Measurements from ENCODE around the gene HES6.
A peak's percentile ranks its signal among the peaks of the same experiment; 100 is the strongest.

Gene HES6

DNA sequence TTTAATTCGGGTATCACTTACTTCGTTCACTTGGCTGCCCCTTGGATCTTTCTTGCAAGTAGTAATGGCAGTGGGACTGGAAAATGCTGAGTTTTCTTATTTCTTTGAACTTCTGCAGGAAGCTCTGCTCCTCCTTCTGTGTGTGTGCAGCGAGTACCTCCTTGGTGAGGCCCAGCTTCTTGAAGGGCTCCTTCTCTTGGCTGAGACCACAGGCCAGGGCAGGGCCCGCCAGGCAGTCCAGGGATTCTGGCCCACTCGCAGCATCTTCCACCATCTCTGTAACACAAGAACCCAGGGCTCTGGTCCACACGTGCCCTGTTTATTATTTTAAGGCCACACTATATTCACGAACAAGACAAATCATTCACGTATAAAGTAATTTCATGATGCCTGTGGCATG, 15.8 kb upstream of the HES6 start:
- no peak for DNase-seq

DNA sequence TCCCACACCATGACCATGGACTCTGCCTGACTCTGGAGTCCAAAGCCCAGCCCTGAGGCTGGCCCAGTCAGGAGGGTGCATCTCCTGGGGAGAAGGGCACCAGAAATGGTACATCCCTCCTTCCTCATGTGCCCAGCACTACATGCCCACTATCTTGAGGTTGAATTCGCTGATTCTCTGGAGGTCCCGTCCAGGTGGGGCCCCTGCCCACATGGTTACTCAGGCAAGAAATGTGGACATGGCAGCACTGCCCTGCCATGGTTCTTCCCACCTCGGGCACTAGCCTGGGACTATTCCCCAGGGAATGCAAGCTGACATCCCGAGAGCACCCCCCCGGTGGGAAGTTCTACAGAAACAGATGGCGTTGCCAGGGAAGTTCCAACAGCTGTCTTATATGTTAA, 15.3 kb upstream of the HES6 start:
- DNase-seq: no peak

DNA sequence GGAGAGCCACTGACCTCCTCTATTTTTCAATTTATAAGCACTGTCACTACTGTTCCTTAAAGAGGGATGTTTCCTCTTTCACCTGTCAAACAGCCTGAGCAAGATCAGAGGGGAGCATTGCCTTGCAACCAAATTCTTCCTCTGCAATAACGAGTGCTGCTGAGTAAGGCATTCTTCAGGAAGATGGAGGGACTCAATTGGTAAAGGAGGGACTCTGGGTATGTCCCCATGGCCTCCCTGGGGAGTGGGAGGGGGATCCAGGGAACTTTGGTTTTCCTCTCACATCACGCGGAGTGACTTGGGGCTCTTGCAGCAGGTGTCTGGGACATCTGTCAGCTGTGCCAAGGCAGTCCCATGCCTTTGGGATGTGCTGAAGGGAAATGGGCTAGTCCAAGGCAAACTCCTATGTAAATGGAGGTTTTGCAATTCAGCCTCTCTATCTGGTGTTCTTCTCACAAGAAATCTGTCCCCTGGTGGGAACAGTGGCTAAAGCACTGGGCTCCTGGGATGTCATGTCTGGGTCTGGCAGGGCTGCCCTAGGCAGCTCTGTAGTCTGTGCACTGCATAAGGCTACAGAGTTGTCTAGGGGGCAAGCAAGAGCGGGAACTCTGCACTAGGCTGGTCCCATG, 14.4 kb upstream of the HES6 start:
- no peak for DNase-seq

DNA sequence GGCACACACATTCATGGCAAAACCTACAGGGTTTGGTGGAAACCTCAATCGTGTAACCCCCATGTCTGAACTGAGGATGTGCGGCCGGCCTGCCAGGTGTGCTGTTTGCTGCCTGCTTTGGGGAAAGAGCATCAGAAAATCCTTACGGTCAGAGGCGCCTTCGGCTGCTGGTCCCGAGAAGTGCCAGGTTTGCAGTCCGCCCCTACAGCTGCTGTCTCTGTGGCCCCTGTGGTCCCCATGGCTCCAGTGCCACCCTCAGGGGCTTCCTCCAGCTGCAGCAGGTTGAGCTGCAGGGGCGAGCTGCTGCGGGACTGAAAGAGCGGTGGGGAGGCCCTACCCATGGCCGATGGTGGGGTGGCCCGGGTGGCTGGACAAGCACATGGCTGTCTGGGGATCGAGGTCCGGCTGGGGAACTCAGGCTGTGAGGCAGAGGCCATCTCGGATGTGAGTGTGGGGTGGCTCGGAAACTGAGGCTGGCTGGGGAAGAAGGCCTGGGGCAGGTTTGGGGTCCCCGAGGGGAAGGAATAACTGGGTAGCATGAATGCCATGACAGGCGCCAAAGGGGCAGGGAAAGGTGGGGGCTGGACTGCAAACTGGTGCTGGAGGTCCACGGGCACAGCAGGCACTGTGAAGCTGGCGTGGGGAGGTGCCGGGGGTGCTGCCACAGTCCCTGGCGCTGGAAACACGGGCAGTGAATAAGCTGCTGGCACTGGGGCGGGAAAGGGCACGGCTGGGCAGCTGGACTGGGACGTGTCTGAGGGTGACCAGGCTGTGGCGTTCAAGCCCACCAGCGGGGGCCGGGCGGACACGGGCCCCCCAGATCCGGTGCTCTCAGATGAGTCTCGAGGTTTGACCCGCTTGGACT, 13.2 kb upstream of the HES6 start:
- DNase-seq: no peak

DNA sequence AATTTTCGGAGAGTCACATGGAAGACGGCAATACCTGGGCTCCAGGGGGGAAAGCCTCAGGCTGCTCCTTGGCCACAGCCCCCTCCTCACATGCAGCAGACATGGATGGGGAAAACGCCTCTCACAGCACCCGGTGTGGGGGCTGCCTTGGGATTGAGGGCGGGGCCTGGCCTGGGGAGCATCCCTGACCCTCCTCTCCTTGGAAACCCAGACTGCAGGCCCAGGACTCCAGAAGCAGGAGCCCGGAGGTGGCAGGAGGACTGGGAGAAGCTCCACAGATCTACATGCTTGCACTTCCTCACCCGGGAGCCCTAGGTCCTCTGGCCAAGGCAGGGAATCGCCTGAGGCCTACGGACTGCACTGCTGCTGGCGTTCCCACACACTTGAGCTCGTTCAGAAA, 12.1 kb upstream of the HES6 start:
- no peak for DNase-seq

DNA sequence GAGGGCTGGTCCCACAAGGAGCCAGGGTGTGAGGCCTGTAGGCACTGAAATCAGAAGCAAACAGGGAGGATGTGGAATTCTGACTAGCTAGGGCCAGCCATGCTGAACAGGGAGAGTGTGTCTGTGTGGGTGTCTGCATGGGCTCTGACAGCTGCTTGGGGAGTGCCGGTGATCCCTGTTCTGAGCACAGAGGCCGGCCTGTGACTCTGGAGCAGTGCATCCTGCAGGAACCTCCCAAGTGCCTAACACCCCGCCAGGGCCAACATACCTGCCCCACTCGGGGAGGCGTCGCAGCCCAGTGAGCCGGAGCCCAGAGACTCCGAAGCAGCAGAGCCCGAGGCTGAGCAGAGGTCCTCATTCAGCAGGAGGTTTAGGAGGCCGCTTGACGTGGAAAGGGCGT, 11.5 kb upstream of the HES6 start:
- no peak for DNase-seq

DNA sequence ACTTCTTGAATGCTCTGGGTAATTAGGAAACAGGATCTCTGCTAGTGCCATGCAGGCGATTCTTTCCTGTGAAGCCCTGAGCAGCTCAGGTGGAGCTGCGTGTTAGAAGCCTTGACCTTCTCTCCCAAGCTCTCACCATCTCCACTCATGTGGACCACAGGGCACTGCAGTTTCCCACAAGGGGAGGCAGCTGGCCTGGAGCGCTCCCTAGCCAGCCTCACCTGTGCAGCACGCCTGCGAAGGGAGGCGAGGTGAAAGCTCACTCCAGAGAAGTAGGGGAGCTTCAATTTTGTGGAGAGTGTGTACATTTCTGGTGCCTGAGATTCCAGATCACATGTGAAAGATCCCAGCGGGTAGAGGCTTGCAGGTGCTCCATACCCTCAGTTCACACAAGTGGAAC, 11.1 kb upstream of the HES6 start:
- no peak for DNase-seq

DNA sequence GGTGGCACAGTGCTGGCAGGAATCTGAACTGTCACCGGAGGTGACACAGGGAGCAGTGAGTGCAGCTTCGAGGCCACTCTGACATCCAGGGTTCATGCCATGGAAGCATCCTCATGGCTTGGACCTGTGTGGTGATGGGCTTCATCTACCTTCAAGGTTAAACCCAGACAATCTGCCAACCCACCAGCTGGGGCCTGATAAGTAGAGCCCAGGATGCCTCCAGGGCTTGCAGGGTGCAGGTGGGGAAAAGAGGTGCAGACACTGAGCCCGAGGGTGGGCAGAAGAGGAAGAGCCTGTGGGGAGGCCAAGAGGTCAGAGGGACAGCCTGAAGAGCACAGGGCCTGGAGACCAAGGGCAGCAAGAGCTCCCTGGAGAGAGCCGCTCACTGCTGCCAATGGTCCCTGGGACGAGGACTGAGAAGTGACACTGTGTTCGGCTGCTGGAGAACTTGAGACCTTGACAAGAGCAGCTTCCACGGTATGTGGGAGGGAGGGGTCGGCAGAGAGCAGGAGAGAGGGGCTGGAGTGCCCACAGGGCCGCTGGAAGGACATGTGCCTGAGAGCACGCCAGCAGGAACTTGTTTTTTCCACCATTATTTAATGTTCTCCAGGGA, 8.1 kb upstream of the HES6 start:
- no peak for DNase-seq

DNA sequence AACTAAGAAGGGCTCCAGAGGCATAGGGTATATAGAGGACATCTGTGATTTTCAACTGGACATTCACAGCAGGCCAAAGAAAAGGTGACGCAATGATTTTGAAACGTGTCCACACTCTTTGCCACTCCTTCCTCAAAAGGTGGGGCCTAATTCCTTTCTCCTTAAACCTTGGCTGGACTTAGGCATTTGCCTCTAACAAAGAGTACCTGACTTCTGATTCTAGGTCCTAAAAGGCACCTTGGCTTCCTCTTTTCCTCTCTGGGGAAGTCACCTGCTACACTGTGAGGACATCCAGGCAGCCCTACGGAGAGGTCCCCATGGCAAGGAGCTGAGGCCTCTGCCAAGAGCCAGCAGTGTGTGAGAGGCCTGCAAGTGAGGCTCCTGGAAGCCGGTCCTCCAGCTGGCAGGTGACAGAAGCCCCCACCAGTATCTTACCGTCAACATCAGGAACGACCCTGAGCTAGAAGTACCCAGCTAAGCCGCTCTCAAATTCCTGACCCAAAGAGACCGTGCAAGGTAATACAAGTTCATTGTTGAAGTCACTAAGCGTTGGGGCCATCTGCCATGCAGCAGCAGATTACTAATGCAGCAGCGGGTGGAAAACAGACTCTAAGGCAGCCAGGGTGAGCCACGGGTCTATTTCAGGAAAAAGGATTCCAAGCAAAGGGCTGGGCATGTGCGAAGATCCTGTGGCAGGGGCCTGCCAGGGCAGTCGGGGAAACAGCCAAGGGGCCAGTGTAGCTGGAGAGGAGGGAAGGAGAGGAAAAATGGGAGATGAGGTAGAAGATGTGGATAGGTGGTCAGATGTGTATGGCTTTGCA, 7.4 kb upstream of the HES6 start:
- no peak for DNase-seq

DNA sequence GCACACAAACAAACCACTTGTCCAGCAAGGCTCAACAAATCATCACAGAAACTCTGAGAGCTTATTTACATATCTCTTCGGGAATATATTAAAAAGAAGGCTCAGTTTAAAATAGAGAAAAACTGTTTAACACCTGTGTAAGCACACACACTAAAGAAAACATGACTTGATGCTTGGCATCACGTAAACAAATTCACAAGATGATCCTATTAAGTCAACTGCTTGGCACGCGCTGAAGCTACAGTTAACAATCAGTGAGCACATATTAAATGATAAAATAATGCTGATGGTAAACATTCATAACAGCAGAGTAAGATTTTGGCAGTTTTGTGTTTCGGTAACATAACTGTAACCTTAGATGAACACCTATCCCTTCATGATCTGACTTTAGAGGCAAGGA, 4.3 kb upstream of the HES6 start:
- no peak for DNase-seq

DNA sequence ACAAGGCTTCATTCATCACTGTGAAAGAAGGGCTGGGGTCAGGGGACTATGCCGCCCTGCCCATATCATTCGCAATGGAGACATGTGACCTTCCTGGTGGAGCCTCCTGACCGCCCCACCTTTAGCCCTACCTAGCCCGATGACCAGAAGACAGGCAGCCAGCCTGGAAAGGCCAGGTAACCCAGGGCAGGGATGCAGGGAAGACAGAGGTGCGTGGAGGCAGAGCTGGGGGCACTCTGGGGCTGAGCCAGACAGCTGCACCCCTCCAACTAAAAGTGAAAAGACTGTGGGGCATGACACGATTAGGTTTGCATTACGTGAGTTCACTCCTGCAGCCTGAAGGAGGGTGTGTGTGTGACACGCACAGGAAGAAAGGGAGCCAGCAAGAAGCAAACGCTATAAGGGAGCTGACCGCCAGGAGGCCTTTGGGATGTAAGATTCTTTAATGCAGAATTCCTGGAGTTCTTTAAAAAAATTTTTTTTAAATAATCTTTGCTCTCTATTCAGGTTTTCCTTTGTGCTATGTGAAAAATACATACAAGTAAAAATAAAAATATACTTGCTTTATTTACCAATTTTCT, 3.7 kb upstream of the HES6 start:
- DNase-seq: no peak

DNA sequence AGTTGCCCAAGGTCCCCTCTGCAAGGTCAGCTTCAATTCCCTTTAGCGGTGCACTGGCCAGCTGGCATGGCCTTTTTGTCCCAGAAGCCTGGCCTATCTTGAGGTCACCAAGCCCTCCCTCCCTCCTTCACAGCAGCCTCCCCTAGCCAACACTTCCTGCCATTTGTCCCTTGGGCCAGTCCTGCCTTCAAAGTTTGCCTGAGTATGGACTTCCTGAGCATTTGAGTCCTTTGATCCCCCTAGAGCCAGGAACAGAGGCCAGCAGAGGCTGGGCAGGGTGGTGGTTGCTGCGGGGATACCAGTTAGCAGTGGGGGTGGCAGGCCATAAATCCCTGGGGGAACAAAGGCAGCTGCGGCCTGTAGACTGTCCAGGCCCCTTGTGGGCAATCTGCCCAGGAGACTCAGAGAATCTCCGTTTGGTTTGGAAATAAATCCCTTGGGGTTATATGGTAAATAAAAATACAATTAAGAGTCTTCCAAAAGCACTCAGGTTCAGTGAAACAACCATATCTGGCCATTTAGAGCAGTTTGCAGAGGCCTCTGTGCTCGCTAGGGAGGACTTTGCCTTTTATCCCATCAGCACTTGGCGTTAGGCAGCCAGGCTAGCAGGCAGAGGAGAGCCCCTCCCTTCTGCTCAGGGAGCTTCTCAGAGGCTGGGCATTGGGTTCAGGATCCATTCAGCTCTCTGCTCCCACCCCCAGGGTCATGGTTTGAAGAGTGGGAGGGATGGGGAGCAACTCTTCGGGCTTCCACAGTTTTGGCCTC, 3.1 kb upstream of the HES6 start:
- DNase-seq: no peak

DNA sequence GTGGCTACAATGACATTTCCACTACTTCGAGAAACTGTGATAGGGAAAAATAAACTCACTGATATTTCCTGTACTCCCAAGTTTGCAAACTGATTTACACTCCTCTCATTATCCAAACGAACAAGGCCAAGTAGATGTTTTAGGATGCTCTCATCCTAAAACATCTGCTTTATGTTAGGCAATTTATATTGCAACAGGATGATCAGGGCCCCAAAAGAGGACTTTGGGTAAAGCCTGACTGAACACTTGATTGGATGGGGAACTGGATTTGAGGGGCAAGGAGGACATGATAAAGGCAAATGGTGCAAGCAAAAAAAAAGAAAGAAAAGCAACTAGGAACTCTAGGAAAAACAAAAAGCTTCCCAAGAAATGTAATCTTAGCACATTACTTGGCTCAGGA, 2.1 kb upstream of the HES6 start:
- no peak for DNase-seq

DNA sequence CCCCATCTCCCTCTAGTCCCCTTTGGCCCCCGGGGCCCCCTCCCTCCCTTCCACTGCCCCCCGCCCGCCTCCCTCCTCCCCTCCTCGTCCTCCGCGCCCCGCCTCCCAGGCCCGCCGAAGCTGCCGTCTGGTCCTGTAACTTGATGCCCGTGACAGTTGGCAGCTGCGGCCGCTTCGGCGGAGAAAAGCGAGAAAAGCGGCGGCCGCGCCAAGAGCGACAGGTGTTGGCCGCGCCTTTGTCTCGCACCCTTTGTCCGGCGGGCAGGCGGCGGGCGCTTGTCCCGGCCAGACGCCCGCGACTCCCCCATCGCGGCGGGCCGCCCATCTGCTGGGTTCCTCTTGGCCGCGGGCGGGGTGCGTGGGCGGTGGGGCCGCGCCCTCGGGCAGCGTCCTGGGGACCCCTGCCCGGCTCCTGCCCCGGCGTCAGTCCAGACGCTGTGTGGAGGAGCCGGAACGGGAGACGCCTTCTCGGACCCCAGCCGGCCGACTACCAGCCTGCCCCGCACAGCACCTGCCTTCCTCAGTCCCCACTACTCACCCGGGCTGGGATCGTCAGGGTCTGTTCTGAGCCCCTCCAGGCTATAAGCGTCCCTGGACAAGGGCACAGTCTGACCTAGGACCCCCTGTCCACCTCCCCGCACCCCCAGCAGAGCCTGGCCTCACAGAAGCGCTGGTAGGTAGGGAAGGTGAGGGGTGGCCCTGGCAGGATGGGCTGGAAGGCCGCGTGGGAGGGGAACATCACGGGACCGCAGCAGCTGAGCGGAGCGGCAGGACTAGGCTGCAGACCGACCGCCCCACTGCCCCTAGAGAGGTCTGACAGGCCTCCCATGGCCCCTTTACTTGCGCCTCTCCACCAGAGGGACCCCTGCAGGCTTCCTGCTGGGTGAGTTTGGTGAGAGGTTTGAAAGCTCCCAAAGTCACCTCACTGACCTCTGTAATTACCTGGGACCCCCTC, 1.2 kb upstream of the HES6 start:
- peak; percentile 79 for DNase-seq

DNA sequence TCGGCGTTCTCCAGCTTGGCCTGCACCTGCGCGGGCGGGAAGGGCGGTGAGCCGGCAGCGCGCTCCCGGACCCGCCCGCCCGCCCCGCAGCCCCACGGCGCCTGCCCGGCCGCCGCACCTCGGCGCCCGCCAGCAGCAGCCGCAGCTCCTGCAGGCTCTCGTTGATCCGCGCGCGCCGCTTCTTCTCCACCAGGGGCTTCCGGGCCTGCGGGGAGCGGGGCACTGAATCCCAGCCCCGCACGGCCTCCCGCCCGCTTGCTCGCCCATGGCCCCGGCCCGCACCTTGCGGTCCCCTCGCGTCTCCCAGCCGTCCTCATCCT, 335 bp downstream of the HES6 start:
- peak; percentile 80 for DNase-seq

DNA sequence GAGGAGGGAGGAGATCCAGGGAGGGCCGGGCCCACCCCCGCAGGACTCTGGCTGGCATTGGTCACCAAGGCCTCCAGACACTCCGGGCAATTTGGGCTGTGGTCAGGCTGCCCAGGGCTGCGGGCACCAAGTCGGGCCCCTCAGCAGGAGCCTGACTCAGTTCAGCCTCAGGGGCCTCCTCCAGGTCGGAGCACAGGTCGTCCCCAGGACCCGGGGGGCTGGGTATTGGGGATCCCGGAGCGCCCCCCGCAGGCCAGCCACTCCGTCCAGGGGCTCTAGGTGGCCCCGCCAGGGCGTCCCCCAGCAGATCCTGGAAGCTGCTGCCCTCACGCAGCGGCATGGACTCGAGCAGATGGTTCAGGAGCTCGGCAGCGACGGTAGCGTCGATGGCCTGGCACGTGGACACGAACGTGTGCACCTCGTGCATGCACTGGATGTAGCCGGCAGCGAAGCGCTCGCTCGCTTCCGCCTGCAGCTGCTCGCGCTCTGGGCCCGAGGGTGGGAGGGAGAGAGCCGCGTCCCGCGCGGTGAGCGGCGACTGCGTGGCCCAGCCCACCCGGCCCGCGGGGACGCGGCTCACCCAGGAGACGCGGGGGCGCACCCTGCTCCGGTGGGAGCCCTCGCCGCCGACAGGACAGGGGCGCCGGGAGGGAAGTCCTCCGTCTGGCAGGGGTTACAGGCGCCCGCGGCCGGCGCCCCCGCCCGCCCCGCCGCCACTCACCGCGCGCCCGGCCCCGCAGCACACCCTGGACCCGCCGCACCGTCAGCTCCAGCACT, 884 bp downstream of the HES6 start:
- DNase-seq: peak; percentile 61

DNA sequence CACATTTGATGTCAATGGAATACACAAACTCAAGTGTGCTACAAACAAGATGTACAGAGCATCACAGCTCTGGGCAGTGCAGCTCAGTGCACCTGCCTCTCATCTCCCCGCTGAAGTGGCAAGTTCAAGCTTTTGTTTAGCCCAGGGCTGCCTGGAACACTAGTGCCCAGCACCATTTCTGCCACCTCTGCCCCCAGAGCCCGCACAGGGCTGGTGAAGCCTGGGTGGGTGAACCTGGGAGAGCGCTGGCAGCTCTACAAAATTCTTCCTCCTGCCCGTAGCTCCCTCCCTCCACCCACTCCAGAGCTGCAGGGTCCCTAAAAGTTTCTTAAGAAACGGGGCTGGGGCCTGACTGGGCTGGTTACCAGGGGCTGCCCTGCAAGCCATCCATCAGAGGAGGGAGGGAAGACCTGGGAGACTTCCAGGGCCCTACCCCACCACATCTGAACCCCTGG, 1.5 kb downstream of the HES6 start:
- DNase-seq: no peak

DNA sequence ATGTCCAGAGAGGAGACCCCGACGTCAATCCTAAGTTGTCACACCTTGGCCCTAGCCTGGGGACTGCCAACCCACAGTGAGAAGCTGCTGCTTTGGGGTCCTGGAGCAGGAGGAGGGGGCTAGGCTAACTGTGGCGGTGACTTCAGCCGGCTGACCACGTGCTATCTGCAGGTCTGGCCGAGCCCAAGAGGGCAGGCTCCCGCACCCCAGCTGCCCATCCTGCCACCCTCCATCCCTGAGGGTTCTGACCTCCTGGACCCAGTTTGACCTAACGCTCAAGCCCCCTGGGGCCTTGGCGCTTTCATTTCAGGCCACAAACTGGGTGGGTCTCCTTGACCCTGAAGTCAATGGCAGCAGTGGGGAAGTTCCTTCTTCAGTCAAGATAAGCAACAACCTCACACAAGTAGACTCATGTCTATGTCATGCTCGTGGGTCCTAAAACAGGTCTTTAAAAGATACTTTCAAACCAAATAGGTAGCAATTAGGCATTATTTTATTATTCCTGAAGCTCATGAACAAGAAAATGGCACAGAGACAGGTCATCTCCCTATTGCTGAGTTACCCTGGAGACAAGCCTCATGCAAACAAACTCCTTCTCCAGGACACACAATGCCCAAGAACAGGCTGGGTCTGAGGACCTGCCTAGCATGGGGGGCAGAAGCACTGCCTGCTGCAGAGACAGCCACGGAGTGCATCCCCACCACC, 2.3 kb downstream of the HES6 start:
- no peak for DNase-seq

DNA sequence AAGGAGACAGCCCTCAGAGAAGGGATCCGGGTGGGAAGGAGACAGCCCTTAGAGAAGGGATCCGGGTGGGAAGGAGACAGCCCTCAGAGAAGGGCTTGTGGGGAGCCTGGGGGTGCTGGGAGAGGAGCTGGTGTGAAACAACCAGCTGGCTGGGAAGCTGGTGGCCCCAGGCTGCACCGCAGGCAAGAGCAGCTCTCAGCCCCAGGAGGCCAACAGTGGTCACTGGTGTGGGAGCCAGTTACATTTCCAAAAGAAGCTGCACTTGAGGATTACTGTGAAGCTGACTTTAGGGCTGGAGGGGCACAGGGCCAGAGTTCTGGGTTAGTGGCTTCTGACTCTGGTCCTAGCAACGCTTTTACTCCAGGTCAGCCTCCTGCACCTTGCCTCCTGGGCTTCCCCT, 3.3 kb downstream of the HES6 start:
- DNase-seq: no peak
